Measurements from ENCODE around the gene ANKRD33.
"Not testable (repeated sequence)": the region's sequence is repeated elsewhere in the genome, so short reads cannot be mapped to it uniquely, and the experiment has no call there.

Gene ANKRD33

DNA sequence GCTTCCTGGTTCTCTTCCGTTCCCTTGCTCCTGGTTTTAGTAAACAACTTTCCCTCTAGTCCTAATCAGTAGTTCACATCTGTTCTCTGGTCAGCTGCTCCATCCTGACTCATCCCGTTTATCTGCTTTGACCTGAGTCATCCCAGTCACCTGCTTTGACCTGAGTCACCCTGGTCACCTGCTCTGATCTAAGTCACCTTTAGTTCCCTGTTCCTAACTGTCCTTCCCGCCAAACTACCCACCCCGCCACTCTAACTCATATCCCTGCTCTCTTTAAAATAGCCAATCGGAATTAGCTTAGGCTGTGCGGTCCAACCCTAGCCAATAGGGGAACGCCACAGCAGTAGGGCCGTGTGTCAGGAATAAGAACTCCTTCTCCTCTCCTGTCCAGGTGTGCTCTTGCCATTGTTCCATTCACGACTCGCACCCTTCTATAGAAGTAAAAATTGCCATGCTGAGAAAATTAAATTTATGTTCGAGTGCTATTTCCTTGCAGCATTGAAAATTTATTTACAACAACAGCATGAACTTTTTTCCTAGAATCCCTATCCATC lies 3.1 kb upstream of the ANKRD33 start:
- H3K4me3 ChIP-seq (ENCODE audit: low read length): no peak overlapping the region
- peaks cover 13% of the 10 kb centered on the region for H3K27me3 ChIP-seq (ENCODE audit: insufficient read depth, low read length)
- H3K27ac ChIP-seq (ENCODE audit: low read depth, low read length): no peak overlapping the region
- H3K9me3 ChIP-seq (ENCODE audit: insufficient read depth, low read depth, low read length): peaks cover 5% of the 10 kb centered on the region
- no peaks in the 10 kb centered on the region for H3K36me3 ChIP-seq (ENCODE audit: insufficient read depth, low read length)
- H3K4me1 ChIP-seq (ENCODE audit: insufficient read depth, low read length): no peaks in the 10 kb centered on the region
- no peak overlapping the region for H3K9ac ChIP-seq (ENCODE audit: low read depth, low read length)
- WGBS: 88% methylated on average over 11 of the region's 11 CpGs

DNA sequence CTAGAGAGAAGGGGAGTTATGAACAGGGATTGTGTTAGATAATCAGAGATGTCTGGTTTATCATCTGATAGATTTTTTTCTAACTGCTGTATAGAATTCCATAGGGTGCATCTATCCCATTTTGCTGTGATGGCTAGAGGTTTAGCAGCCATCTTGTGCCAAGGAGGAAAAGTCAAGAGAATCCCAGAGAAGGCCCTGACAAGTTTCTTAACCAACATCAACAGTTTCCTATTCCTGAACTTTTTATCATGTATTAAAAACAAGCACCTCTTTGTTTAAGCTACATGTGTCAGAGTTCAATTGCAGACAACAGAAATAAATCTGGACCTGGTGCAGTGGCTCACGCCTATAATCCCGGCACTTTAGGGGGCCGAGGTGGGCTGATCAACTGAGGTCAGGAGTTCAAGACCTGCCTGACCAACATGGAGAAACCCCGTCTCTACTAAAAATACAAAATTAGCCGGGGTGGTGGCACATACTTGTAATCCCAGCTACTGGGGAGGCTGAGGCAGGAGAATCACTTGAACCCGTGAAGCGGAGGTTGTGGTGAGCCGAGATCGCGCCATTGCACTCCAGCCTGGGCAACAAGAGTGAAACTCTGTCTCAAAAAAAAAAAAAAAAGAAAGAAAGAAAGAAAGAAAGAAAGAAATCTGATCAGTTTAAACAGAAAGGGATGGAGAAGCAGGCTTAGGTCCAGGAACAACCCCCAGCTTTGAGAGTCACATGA lies 2.4 kb upstream of the ANKRD33 start:
- H3K4me3 ChIP-seq (ENCODE audit: low read length); H3K36me3 ChIP-seq (ENCODE audit: insufficient read depth, low read length); H3K27ac ChIP-seq (ENCODE audit: low read depth, low read length); H3K9ac ChIP-seq (ENCODE audit: low read depth, low read length); H3K4me1 ChIP-seq (ENCODE audit: insufficient read depth, low read length); H3K9me3 ChIP-seq (ENCODE audit: insufficient read depth, low read depth, low read length): not testable (repeated sequence)
- WGBS: 95% methylated on average over 10 of the region's 10 CpGs
- H3K27me3 ChIP-seq (ENCODE audit: insufficient read depth, low read length): peaks cover 13% of the 10 kb centered on the region

DNA sequence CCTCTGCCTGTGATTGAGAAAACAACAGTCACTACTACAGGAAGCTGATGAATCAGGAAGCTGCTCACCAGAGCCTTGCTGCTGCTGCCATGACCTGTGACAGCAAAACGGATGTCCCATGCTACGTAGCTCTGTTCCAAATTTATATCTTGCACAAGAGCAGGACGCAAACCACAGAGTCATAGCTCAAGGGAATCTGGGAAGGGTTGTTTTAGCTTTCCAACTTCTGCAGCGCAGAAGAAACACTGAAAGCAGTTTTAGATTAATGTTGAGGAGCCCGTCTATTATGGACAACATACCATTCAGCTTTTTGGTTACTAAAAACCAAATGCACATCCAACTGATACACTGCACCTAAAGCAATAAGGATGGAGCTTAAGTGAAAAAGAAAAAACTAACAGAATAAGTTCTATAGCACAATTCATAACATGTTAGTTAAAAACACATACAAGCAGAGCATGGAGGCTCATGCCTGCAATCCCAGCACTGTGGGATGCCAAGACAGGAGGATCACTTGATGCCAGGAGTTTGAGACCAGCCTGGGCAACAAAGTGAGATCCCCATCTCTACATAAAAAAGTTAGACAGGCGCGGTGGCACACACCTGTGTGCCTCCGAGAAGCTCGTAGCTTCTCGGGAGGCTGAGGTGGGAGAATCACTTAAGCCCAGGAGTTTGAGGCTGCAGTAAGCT lies 1.7 kb upstream of the ANKRD33 start:
- Histone ChIP-seq H3K27me3 (ENCODE audit: insufficient read depth, low read length) (peaks cover 13% of the 10 kb centered on the region), H3K9ac (ENCODE audit: low read depth, low read length) (no peak overlapping the region), H3K27ac (ENCODE audit: low read depth, low read length) (no peak overlapping the region), H3K36me3 (ENCODE audit: insufficient read depth, low read length) (no peaks in the 10 kb centered on the region), H3K4me1 (ENCODE audit: insufficient read depth, low read length) (peaks cover 2% of the 10 kb centered on the region; the same call in 1 of the 2 replicates), H3K4me3 (ENCODE audit: low read length) (no peak overlapping the region), H3K9me3 (ENCODE audit: insufficient read depth, low read depth, low read length) (peaks cover 5% of the 10 kb centered on the region)
- 88% methylated on average over 9 of the region's 10 CpGs for WGBS

DNA sequence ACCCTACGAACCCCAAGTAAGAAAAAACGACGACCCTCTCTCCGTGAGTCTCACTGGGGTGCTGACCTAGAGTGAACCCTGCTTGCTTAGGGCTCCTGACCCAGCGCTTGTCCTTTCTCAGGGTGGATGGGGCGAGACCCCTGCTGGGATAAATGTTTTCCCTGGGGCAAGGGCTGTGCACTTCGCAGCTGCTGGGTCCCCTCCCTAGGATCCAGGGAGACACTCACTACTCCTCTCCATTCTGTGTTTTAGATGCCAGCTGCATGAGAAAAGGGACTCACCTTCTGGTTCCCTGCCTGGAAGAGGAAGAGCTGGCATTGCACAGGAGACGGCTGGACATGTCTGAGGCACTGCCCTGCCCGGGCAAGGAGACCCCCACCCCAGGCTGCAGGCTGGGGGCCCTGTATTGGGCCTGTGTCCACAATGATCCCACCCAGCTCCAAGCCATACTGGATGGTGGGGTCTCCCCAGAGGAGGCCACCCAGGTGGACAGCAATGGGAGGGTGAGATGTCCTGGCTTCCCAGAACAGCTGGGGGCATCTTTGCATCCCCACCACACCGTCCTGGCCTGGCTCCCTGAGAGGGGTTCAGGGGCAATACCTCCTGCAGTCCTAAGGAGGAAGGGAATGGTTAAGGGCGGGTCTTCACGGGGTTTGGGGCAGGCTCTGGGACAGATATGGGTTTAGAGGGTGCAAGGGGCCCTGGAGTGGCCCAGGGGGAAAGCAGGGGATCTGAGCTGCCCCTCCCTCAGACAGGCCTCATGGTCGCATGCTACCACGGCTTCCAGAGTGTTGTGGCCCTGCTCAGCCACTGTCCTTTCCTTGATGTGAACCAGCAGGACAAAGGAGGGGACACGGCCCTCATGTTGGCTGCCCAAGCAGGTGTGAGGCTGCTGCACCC lies 663 bp downstream of the ANKRD33 start:
- H3K27me3 ChIP-seq (ENCODE audit: insufficient read depth, low read length): peaks cover 13% of the 10 kb centered on the region
- H3K9ac ChIP-seq (ENCODE audit: low read depth, low read length): no peak overlapping the region; the same call in 1 of the 2 replicates
- peak overlapping the region; percentile 65 for H3K4me3 ChIP-seq (ENCODE audit: low read length)
- WGBS: 65% methylated on average over 15 of the region's 15 CpGs
- H3K27ac ChIP-seq (ENCODE audit: low read depth, low read length): no peak overlapping the region
- H3K36me3 ChIP-seq (ENCODE audit: insufficient read depth, low read length): no peaks in the 10 kb centered on the region
- H3K9me3 ChIP-seq (ENCODE audit: insufficient read depth, low read depth, low read length): peaks cover 5% of the 10 kb centered on the region
- peaks cover 2% of the 10 kb centered on the region; the same call in 1 of the 2 replicates for H3K4me1 ChIP-seq (ENCODE audit: insufficient read depth, low read length)

DNA sequence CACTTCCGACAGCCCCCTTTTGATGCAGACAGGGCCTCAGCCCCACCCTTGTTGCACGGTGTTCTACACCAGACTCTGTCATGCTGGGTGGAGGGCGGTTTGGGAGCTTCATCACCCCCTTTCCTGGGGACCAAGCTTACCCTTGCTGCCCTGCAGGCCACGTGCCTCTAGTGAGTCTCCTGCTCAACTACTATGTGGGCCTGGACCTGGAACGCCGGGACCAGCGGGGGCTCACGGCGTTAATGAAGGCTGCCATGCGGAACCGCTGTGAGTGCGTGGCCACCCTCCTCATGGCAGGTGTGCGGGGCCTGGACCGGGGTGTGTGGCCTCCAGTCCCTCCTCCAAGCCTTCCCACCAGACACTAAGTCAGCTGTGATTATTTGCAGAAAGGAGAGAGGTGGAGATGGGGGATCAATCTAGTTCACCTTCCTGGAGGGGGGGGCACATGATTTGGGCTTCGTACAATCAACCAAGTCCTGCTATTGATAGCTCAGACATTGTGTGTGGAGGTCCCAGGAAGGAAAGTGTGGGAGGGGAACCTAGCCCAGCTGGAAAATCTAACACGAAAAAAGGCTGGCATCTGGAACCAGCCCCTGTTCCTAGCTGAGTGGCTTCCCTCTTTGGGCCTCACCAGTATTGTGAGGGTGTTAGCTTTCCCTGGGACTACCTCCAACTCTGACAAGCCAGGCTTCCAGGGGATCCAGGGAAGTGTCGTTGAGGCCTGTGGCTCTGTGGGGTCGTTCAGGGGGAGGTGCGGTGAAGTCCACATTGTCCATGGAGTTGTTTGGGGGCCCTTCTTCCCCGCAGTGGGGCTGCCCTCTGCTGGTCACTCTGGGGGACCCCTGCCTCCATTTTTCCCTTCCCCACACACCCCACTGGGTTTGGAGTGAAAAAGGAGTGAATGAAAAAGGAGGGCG lies 1.6 kb downstream of the ANKRD33 start:
- Histone ChIP-seq H3K9me3 (ENCODE audit: insufficient read depth, low read depth, low read length) (peaks cover 5% of the 10 kb centered on the region), H3K9ac (ENCODE audit: low read depth, low read length) (no peak overlapping the region), H3K27me3 (ENCODE audit: insufficient read depth, low read length) (peaks cover 13% of the 10 kb centered on the region), H3K4me3 (ENCODE audit: low read length) (no peak overlapping the region), H3K36me3 (ENCODE audit: insufficient read depth, low read length) (no peaks in the 10 kb centered on the region), H3K4me1 (ENCODE audit: insufficient read depth, low read length) (peaks cover 2% of the 10 kb centered on the region; the same call in 1 of the 2 replicates), H3K27ac (ENCODE audit: low read depth, low read length) (no peak overlapping the region)
- WGBS: 88% methylated on average over 19 of the region's 21 CpGs

DNA sequence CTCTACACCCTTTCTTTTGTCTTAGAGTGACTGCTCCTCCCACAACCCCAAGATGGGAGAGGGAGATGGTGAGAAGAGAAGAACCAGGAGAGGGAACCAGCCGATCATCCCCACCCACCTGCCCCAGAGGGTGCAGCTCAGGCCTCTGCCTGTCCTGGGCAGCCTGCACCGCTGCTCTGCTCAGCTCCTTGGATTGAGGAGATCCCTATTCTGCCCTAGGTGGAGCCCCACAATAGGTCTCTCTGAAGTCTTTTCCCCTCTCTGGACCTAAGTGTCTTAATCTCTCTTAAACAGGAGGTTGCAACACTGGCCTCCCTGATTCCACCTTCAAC lies 2.2 kb downstream of the ANKRD33 start:
- peaks cover 3% of the 10 kb centered on the region for H3K9me3 ChIP-seq (ENCODE audit: insufficient read depth, low read depth, low read length)
- peaks cover 2% of the 10 kb centered on the region; the same call in 1 of the 2 replicates for H3K4me1 ChIP-seq (ENCODE audit: insufficient read depth, low read length)
- peaks cover 13% of the 10 kb centered on the region for H3K27me3 ChIP-seq (ENCODE audit: insufficient read depth, low read length)
- no peak overlapping the region for H3K4me3 ChIP-seq (ENCODE audit: low read length)
- no peak overlapping the region for H3K9ac ChIP-seq (ENCODE audit: low read depth, low read length)
- no peak overlapping the region for H3K27ac ChIP-seq (ENCODE audit: low read depth, low read length)
- 91% methylated on average over 1 of the region's 2 CpGs for whole genome bisulfite sequencing
- no peaks in the 10 kb centered on the region for H3K36me3 ChIP-seq (ENCODE audit: insufficient read depth, low read length)

DNA sequence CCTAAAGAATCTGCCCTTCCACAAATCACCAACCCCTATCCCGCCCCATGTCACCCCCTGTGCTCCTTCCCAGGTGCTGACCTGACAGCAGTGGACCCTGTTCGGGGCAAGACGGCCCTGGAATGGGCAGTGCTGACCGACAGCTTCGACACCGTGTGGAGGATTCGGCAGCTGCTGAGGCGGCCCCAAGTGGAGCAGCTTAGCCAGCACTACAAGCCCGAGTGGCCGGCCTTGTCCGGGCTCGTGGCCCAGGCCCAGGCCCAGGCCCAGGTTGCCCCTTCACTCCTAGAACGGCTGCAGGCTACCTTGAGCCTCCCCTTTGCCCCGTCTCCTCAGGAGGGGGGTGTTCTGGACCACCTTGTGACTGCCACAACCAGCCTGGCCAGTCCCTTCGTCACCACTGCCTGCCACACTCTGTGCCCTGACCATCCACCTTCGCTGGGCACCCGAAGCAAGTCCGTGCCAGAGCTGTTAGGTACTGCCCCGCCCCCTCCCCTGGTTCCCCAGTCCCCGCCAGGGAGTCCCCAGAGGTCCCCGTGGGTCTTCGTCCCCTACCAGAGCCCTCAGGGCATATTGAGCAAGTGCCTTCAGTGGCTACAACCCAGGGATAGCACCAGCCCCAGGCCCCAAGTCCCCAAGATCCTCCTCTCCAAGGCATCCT lies 2.7 kb downstream of the ANKRD33 start:
- Histone ChIP-seq H3K9ac (ENCODE audit: low read depth, low read length) (no peak overlapping the region), H3K4me3 (ENCODE audit: low read length) (no peak overlapping the region), H3K4me1 (ENCODE audit: insufficient read depth, low read length) (peaks cover 2% of the 10 kb centered on the region; the same call in 1 of the 2 replicates), H3K36me3 (ENCODE audit: insufficient read depth, low read length) (no peaks in the 10 kb centered on the region), H3K9me3 (ENCODE audit: insufficient read depth, low read depth, low read length) (no peaks in the 10 kb centered on the region), H3K27ac (ENCODE audit: low read depth, low read length) (no peak overlapping the region), H3K27me3 (ENCODE audit: insufficient read depth, low read length) (peaks cover 13% of the 10 kb centered on the region)
- whole genome bisulfite sequencing: 88% methylated on average over 22 of the region's 22 CpGs

DNA sequence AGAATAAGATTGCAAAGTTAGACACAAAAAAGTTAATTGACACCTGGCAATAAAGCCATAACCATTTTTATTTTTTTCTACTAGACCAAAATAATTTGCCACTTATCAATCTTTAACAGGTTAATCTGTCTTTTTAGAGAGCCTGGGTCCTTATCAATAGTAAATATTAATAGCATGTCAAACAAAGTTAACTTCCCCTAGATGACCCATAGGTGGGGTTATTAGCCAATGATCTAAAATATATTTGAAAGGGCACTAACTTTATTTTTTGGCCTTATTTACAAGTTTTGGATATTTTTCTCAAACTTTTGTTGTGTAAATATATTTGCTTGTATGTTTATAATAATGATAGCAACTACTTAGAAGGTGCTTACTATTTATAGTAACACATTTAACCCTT lies 3.9 kb downstream of the ANKRD33 start:
- Histone ChIP-seq H3K27ac (ENCODE audit: low read depth, low read length) (no peak overlapping the region), H3K36me3 (ENCODE audit: insufficient read depth, low read length) (no peaks in the 10 kb centered on the region), H3K9ac (ENCODE audit: low read depth, low read length) (no peak overlapping the region), H3K9me3 (ENCODE audit: insufficient read depth, low read depth, low read length) (no peaks in the 10 kb centered on the region), H3K4me3 (ENCODE audit: low read length) (no peak overlapping the region), H3K27me3 (ENCODE audit: insufficient read depth, low read length) (peaks cover 13% of the 10 kb centered on the region), H3K4me1 (ENCODE audit: insufficient read depth, low read length) (peaks cover 2% of the 10 kb centered on the region; the same call in 1 of the 2 replicates)

DNA sequence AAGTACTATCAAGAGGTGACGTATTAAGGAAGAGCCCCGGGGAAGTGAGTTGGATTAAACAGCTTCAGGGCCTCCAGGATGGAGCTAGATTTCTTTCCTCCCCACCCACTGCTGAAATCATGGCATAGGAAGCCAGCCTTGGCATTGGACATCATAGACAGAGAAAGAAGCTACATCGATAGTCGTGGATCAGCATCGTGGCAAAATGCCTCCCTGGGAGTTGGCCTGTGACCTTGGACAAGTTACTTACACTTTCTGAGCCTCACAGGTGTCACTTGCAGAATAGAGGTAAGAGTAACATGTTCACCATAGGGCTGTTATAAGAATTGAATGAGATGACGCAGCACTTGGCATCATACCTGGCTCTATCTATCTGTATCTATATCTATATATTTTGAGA lies 5.9 kb downstream of the ANKRD33 start:
- Histone ChIP-seq H3K36me3 (ENCODE audit: insufficient read depth, low read length) (no peaks in the 10 kb centered on the region), H3K4me3 (ENCODE audit: low read length) (no peak overlapping the region), H3K4me1 (ENCODE audit: insufficient read depth, low read length) (peaks cover 2% of the 10 kb centered on the region; the same call in 1 of the 2 replicates), H3K27me3 (ENCODE audit: insufficient read depth, low read length) (peaks cover 4% of the 10 kb centered on the region), H3K9me3 (ENCODE audit: insufficient read depth, low read depth, low read length) (no peaks in the 10 kb centered on the region), H3K9ac (ENCODE audit: low read depth, low read length) (no peak overlapping the region), H3K27ac (ENCODE audit: low read depth, low read length) (no peak overlapping the region)
- WGBS: 92% methylated on average over 5 of the region's 6 CpGs
